Measurements from ENCODE around the gene CBL.

DNA sequence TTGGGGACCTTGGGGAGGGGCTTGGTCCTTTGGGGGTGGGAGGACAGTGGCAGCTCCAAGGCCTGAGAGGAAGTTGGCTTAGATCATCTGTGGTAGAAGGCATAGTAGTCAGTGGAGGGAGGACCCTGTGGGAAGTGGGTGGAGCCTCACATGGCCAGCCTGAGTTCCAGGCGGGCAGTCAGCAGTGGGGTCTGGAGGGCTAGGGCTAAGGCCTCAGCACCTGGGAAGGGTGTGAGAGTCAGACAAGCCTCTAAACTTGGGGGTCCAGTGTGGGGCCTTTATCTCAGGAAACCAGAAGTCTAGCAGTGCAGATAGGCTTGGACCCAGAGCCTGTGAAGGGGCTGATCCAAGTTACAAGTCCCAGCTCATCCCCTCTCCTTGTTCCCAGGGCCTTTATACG, 33.6 kb upstream of the CBL start:
- TF ChIP-seq, protein P1, sequence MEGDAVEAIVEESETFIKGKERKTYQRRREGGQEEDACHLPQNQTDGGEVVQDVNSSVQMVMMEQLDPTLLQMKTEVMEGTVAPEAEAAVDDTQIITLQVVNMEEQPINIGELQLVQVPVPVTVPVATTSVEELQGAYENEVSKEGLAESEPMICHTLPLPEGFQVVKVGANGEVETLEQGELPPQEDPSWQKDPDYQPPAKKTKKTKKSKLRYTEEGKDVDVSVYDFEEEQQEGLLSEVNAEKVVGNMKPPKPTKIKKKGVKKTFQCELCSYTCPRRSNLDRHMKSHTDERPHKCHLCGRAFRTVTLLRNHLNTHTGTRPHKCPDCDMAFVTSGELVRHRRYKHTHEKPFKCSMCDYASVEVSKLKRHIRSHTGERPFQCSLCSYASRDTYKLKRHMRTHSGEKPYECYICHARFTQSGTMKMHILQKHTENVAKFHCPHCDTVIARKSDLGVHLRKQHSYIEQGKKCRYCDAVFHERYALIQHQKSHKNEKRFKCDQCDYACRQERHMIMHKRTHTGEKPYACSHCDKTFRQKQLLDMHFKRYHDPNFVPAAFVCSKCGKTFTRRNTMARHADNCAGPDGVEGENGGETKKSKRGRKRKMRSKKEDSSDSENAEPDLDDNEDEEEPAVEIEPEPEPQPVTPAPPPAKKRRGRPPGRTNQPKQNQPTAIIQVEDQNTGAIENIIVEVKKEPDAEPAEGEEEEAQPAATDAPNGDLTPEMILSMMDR (IDR thresholded peaks at IDR 0.05), result no peak
- TF ChIP-seq ZFP36 (IDR thresholded peaks at IDR 0.05; ENCODE audit: borderline replicate concordance, partially characterized antibody) (no peak), CBX8 (IDR thresholded peaks at IDR 0.05) (no peak), POLR2A (IDR thresholded peaks at IDR 0.05; ENCODE audit: low read length) (no peak), EP300 (IDR thresholded peaks at IDR 0.05) (no peak), RFX5 (IDR thresholded peaks at IDR 0.05) (no peak), JUN (IDR thresholded peaks at IDR 0.05) (no peak), CEBPB (IDR thresholded peaks at IDR 0.05) (no peak), NR3C1 (IDR thresholded peaks at IDR 0.05) (no peak), HOXA7 (CRISPR knock-in tag; IDR thresholded peaks at IDR 0.05) (no peak), CHD2 (IDR thresholded peaks at IDR 0.05; ENCODE audit: low read length, partially characterized antibody) (no peak), RAD21 (conservative IDR thresholded peaks at IDR 0.05 in 1 of 2, IDR thresholded peaks at IDR 0.05 in 1 of 2) (no peak), NPAS2 (CRISPR knock-in tag; IDR thresholded peaks at IDR 0.05; ENCODE audit: borderline replicate concordance) (no peak)
- TF ChIP-seq, protein P2, sequence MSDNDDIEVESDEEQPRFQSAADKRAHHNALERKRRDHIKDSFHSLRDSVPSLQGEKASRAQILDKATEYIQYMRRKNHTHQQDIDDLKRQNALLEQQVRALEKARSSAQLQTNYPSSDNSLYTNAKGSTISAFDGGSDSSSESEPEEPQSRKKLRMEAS (IDR thresholded peaks at IDR 0.05), result no peak

Data from A549 (cell line).